Colon (tissue), 2 donors: Measurements from ENCODE around the gene ZNF516.
"Not testable (repeated sequence)": the region's sequence is repeated elsewhere in the genome, so short reads cannot be mapped to it uniquely, and the experiment has no call there.

Source experiments
- FAIRE-seq: peaks from 2 replicates; lab custom pipeline; 2012; peaks lifted over from hg19 to GRCh38; lab: Jason Lieb, UNC
- donor health status: control.
- donor health status: control.

The ZNF516 gene

GRCh38 chr18:76495006-76495370 is at the start of gene ZNF516:
ZNF516 (minus strand) TSS chr18:76495242; CDS start chr18:76443054, 52,188 bp downstream.
- FAIRE-seq = no peak

GRCh38 chr18:76538846-76539245 is 43.8 kb upstream of the ZNF516 start:
- no peak for FAIRE-seq

- FAIRE-seq = no peak
These were observed 42.6 kb upstream of the ZNF516 start for GRCh38 chr18:76537621-76538020.

- FAIRE-seq = not testable (repeated sequence)
These were observed 41.6 kb upstream of the ZNF516 start for GRCh38 chr18:76536593-76536992.

GRCh38 chr18:76532875-76533274 is 37.8 kb upstream of the ZNF516 start:
- no peak for FAIRE-seq

- no peak for FAIRE-seq
These were observed 35.8 kb upstream of the ZNF516 start for GRCh38 chr18:76530846-76531245.

GRCh38 chr18:76530391-76530790 is 35.3 kb upstream of the ZNF516 start:
- no peak for FAIRE-seq

- no peak for FAIRE-seq
These were observed 34.4 kb upstream of the ZNF516 start for GRCh38 chr18:76529433-76529811.

- no peak for FAIRE-seq
These were observed 33.7 kb upstream of the ZNF516 start for GRCh38 chr18:76528477-76529432.

GRCh38 chr18:76525911-76526310 is 30.9 kb upstream of the ZNF516 start:
- no peak for FAIRE-seq

- FAIRE-seq = no peak
These were observed 30.1 kb upstream of the ZNF516 start for GRCh38 chr18:76524900-76525698.

GRCh38 chr18:76524477-76524876 is 29.4 kb upstream of the ZNF516 start:
- FAIRE-seq = no peak

GRCh38 chr18:76522551-76522950 is 27.5 kb upstream of the ZNF516 start:
- no peak for FAIRE-seq

GRCh38 chr18:76522122-76522503 is 27.1 kb upstream of the ZNF516 start:
- FAIRE-seq = no peak

GRCh38 chr18:76521417-76522121 is 26.5 kb upstream of the ZNF516 start:
- no peak for FAIRE-seq

- FAIRE-seq = no peak
These were observed 24.0 kb upstream of the ZNF516 start for GRCh38 chr18:76518860-76519538.

- FAIRE-seq = no peak
These were observed 23.2 kb upstream of the ZNF516 start for GRCh38 chr18:76518123-76518859.

- FAIRE-seq = no peak
These were observed 20.5 kb upstream of the ZNF516 start for GRCh38 chr18:76515576-76515975.

GRCh38 chr18:76514573-76514972 is 19.5 kb upstream of the ZNF516 start:
- FAIRE-seq = no peak

- FAIRE-seq = no peak
These were observed 12.9 kb upstream of the ZNF516 start for GRCh38 chr18:76507830-76508385.
